Epithelial cell of esophagus (primary cell): Measurements from ENCODE around the gene CCDC158.
A peak's percentile ranks its signal among the peaks of the same experiment; 100 is the strongest.
"Not testable (repeated sequence)": the region's sequence is repeated elsewhere in the genome, so short reads cannot be mapped to it uniquely, and the experiment has no call there.

ENCODE experiments used
- DNase-seq: peaks from one replicate; pipeline ENCODE4 v3.0.0; 2010; ENCODE audit warnings: low read depth
- H3K4me3 ChIP-seq: 2 replicates; pipeline ENCODE4 v1.5.1; 2011; ENCODE audit warnings: mild to moderate bottlenecking, low read length, control low read depth
- CTCF ChIP-seq: IDR thresholded peaks from 2 replicates; pipeline ENCODE4 v1.5.1; 2011; ENCODE audit warnings: low read depth, mild to moderate bottlenecking, low read length, control low read depth, inconsistent platforms; ENCODE audit not compliant: insufficient read depth; ENCODE audit errors: missing control alignments

The CCDC158 gene

GRCh38 chr4:76430519-76431388, 9.8 kb upstream of the CCDC158 start:
- DNase-seq = peak; percentile 60
- H3K4me3 ChIP-seq = no peak overlapping the region
- TF ChIP-seq CTCF = peak; percentile 61

GRCh38 chr4:76429636-76430035, 8.7 kb upstream of the CCDC158 start:
- DNase-seq = no peak

GRCh38 chr4:76426272-76426671, 5.3 kb upstream of the CCDC158 start:
- H3K4me3 ChIP-seq = no peak overlapping the region
- TF ChIP-seq CTCF = peak; percentile 31
- no peak for DNase-seq

More at GRCh38 chr4:76429636-76430035, 8.7 kb upstream of the CCDC158 start:
- no peak overlapping the region for H3K4me3 ChIP-seq
- TF ChIP-seq CTCF = no peak

- not testable (repeated sequence) for H3K4me3 ChIP-seq, DNase-seq
These were observed 2.2 kb upstream of the CCDC158 start for GRCh38 chr4:76423159-76423558.

GRCh38 chr4:76420188-76420761, 666 bp downstream of the CCDC158 start:
- no peak for TF ChIP-seq CTCF
- no peak for DNase-seq
- peak overlapping the region; percentile 32 for H3K4me3 ChIP-seq

GRCh38 chr4:76410636-76411035, 10.3 kb downstream of the CCDC158 start:
- TF ChIP-seq CTCF = no peak
- H3K4me3 ChIP-seq = no peak overlapping the region
- DNase-seq = no peak

GRCh38 chr4:76407440-76408119, 13.4 kb downstream of the CCDC158 start:
- peak; percentile 54 for DNase-seq

More at GRCh38 chr4:76407440-76408119, 13.4 kb downstream of the CCDC158 start:
- H3K4me3 ChIP-seq = no peak overlapping the region
- no peak for TF ChIP-seq CTCF
